Suppressor macrophage treated with lipopolysaccharide for 4 hours (primary cell): ENCODE data around the gene LOXHD1.
A peak's percentile ranks its signal among the peaks of the same experiment; 100 is the strongest.

ENCODE experiments used
- DNase-seq: peaks from one replicate; pipeline ENCODE4 v3.0.0-alpha.2; 2020

Gene LOXHD1

GRCh38 chr18:46675112-46675511 is 18.1 kb upstream of the LOXHD1 start:
- no peak for DNase-seq

- no peak for DNase-seq
Measured at GRCh38 chr18:46672062-46672970, 15.3 kb upstream of the LOXHD1 start.

- no peak for DNase-seq
Measured at GRCh38 chr18:46668694-46669093, 11.7 kb upstream of the LOXHD1 start.

GRCh38 chr18:46668135-46668534 is 11.1 kb upstream of the LOXHD1 start:
- DNase-seq: no peak

GRCh38 chr18:46663539-46663938 is 6.5 kb upstream of the LOXHD1 start:
- DNase-seq: no peak

- DNase-seq: no peak
Measured at GRCh38 chr18:46660957-46661749, 4.1 kb upstream of the LOXHD1 start.

- no peak for DNase-seq
Measured at GRCh38 chr18:46659484-46659883, 2.5 kb upstream of the LOXHD1 start.

- DNase-seq: no peak
Measured at GRCh38 chr18:46656326-46657114, 500 bp downstream of the LOXHD1 start.

- DNase-seq: no peak
Measured at GRCh38 chr18:46652372-46652771, 4.6 kb downstream of the LOXHD1 start.

GRCh38 chr18:46650681-46651080 is 6.3 kb downstream of the LOXHD1 start:
- DNase-seq: no peak

- DNase-seq: no peak
Measured at GRCh38 chr18:46649071-46649862, 7.8 kb downstream of the LOXHD1 start.

GRCh38 chr18:46646468-46646867 is 10.6 kb downstream of the LOXHD1 start:
- no peak for DNase-seq

GRCh38 chr18:46642561-46642960 is 14.5 kb downstream of the LOXHD1 start:
- no peak for DNase-seq

GRCh38 chr18:46641917-46642316 is 15.1 kb downstream of the LOXHD1 start:
- DNase-seq: no peak

GRCh38 chr18:46639386-46639785 is 17.6 kb downstream of the LOXHD1 start:
- DNase-seq: no peak

GRCh38 chr18:46636040-46636630 is 20.9 kb downstream of the LOXHD1 start:
- no peak for DNase-seq

GRCh38 chr18:46632401-46633071 is 24.5 kb downstream of the LOXHD1 start:
- DNase-seq: no peak

- DNase-seq: no peak
Measured at GRCh38 chr18:46630991-46631390, 26.0 kb downstream of the LOXHD1 start.

- peak; percentile 19 for DNase-seq
Measured at GRCh38 chr18:46630160-46630559, 26.9 kb downstream of the LOXHD1 start.

- no peak for DNase-seq
Measured at GRCh38 chr18:46629361-46629760, 27.7 kb downstream of the LOXHD1 start.

- no peak for DNase-seq
Measured at GRCh38 chr18:46628206-46628605, 28.8 kb downstream of the LOXHD1 start.
